NOMO-1 treated with dmso at 0.1 percent for 144 hours (cell line): ENCODE data around the gene FBLN5.
"Not testable (repeated sequence)": the region's sequence is repeated elsewhere in the genome, so short reads cannot be mapped to it uniquely, and the experiment has no call there.

Source experiments
- DNase-seq: peaks from one replicate; lab custom pipeline; 2025; ENCODE audit not compliant: unreplicated experiment; lab: John Stamatoyannopoulos, UW

The FBLN5 gene

GRCh38 chr14:91886961-91887360 lies 60.5 kb downstream of the FBLN5 start:
- DNase-seq, result no peak

GRCh38 chr14:91885839-91886238 lies 61.7 kb downstream of the FBLN5 start:
- DNase-seq, result no peak

DNA sequence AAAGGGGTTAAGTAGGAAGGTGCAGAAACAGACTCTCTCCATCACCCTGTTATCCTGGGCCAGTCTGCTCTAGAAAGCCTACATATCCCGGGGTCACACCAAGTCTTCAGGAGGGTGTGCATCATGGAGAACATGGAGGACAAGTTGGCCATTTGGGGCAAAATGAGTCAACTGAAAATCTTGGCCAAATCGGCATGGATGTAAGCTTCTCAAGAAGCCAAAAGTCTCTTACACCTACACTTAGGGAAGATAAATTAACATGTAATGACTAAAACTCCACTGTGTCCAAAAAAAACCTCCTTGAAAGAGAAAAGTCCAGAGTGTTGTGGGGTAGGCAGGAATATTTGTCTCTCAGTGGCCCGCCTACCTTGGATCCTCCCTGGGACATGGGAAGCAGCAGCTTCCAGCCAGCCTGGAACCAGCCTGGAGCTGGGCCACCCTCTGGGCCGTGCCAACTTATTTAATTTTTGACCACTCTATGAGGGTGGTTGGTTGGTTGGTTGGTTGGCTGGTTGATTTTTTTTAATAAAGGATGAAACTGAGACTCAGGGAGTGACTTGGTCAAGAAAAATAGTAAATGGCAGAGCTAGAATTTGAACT lies 62.3 kb downstream of the FBLN5 start:
- DNase-seq, result no peak

DNA sequence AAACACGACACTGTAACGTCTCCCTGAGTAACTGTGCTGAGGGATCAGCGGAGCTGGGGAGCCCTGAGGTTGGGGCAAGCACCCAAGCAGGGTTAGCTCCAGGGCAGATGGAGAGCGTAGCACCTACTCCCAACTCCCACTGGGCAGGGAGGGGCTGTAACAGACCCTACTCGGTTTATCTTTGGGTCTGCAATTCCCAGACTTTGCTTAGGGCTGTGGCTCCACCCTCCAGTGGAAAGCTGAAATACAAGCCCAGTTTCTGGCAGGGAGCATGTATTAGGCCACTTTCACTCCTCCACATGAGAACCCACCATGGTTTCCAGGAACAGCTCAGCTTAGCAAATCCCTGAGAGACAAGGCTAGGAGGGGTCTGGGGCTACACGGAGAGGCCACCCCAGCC lies 62.8 kb downstream of the FBLN5 start:
- no peak for DNase-seq

GRCh38 chr14:91883753-91884152 lies 63.7 kb downstream of the FBLN5 start:
- no peak for DNase-seq

DNA sequence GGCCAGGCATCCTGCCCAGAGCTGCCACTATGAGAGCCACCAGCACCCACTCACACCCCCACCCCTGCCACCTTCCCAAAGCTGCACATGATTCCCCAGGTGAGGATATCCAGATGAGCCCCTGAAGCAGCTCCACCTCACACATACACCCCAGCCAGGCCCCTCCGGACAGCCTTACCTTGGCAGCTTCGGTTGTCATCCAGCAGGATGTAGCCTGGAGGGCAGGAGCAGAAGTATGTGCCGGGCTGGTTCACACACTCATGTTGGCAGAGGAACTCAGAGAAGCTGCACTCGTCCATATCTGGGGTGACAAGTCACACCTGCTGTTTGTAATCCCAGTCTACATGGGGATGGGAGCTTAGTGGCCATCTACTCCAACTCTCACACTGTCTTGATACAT lies 64.7 kb downstream of the FBLN5 start:
- DNase-seq, result no peak

- DNase-seq, result no peak
These were observed 65.1 kb downstream of the FBLN5 start for GRCh38 chr14:91882369-91882768.

DNA sequence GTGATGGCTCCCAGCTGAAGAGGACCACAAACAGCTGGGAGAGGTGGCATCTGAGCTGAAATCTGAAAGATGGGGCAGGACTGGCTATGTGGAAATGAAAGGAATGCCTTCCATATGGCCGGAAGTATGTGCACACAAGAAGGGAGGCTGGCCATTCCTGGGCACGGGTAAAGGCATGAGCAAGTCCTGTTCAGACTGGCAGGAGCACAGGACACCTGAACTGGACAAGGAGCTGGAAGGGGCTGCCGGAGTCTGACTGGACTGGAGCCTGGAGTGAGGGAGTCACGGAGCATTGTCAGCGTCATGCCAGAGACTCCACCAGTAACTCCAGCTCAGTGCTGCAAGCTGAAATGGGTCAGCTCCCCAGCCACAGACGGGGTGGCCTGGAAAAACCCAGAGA lies 68.3 kb downstream of the FBLN5 start:
- DNase-seq, result no peak

GRCh38 chr14:91878274-91878673 lies 69.2 kb downstream of the FBLN5 start:
- no peak for DNase-seq

GRCh38 chr14:91877376-91877915 lies 70.0 kb downstream of the FBLN5 start:
- no peak for DNase-seq

GRCh38 chr14:91876492-91876891 lies 71.0 kb downstream of the FBLN5 start:
- no peak for DNase-seq

- DNase-seq, result no peak
These were observed 71.8 kb downstream of the FBLN5 start for GRCh38 chr14:91875525-91876286.

DNA sequence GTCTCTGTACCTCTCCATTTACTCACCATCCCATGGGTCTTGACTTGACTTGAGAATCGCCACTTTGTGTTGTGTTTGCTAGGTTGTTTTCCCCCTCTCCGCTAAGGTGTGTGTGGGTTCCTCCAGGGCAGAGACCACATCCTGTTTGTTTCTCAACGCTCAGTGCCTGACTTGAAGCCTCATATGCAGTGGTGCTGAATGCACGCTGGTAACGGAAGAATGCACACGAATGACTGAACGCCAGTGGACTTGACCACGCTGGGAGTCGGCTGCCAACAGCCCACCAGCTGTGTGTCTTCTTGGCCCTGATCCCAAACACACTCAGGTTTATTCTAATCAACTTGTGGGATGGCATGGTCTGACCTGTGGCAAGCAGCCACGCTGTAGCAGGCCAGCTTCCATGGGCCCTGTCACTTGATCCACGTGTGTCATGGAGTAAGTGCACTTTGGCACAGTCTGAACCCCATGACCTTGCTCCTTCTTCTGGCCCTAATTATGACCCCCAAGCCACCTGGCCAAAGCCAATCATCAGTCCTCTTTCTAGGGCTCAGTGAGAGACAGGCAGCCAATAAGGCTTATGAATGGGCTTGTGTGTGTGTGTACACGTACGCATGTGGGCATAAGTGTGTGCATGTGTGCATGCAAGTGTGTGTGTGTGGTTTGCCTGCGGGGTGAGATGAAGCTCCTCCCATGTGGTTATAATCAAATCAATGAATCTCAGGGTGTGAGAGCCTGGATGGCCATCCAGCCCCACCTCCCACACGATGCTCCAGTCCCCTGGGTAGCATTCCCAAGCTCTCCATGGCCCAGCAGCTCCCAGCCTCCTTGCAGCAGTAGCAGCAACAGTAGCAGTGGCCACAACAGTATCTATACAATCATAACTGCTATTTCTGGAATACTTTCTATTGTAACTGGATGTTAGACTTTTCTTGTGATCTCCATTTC lies 73.8 kb downstream of the FBLN5 start:
- DNase-seq, result no peak

DNA sequence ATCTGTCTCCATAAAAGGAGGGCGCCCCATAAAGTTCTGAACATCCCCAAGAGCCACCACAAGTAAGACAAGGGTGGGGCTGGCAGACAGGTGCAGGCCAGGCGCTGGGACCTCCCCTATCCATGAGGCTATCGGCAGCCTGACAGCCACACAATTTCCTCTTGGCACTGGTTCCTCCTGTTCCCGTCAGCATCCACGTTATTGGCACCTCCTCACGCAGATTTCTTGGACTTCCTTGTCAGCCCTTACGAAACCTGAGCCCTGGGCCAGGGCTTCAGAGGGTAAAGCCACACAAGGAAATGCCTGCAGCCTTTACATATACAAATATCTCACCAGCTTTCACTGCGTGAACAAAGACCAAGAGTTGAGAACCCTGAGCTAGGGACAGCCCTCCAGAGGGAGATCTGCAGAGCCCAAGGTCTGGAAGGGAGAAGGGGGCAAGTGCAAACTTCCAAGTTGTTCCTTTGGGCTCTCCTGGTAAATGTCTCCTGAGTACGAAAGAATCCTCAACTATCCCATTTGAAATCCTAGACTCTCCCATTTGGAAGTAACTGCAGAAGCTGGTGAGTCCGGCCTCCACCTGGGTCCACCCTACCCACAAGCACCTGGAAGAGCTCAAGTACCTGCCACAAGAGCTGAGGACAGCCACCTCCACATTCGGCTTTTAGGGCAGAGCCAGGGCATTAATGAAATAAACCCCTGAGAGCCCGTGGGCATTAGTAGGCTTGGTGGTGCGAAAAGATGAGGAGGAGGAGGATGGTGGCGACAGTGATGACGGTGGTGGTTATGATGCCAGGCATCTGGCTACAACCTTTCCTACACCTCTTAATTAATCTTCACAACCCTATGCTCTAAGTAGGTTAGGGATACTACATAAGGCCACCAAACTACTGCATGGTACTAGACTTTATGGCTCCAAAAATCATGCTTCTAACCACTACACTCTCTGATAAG lies 74.7 kb downstream of the FBLN5 start:
- DNase-seq, result peak; percentile 54

DNA sequence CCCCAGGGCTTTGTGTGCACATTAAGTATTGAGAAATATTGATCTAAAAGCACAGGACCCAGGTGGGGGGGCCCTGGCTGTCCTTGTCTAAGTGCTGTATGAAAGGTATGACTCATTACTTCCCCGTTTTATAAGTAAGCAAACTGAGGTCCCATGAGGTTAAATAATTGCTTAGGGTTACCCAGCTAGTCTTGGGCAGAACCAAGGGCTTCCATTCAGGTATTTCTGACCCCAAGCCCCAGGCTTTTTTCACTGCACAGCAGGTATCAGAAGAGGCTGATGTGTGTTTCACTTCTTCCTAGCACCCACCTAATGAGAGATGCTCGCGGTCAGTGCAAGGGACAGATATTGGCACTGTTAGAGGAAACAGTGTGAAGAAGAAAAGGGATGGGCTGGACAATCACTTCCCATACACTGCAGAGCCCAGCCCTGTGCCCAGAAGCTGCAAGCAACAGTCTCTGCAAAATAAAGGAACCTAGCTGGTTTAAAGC lies 75.4 kb downstream of the FBLN5 start:
- DNase-seq, result peak; percentile 21

GRCh38 chr14:91871401-91871800 lies 76.1 kb downstream of the FBLN5 start:
- not testable (repeated sequence) for DNase-seq

DNA sequence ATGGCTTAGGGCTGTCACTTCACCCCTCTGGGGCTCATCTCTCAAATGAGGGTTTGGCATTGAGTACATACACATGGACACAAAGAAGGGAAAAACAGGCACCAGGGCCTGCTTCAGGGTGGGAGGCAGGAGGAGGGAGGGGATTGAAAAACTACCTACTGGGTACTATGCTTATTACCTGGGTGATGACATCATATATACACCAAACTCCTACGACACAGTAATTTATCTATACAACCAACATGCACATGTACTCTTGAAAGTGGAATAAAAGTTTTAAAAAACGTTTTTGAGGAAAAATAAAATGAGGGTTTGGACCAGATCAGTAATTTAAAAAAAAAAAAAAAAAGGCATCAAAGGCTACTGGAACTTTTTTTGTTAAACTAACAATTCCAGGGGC lies 76.6 kb downstream of the FBLN5 start:
- DNase-seq, result no peak

DNA sequence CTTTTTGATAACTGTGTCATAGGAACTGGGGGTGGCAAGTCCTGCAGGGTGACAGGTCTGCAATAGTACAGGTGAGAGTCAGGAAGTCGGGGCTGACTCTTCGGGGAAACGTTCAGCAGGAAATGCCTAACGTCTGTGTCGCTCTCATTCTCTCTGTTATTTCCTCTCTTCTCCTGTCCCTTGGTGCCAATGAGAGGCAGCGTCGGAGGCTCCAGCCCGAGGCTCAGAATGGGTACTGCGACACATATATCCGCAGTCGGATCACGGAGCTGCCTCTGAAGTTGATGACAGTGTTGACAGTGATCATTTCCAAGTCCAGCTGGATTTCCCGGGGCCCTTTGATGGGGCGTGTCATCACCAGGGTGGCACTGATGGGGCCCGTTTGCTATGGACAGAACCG lies 77.5 kb downstream of the FBLN5 start:
- DNase-seq, result no peak

- DNase-seq, result no peak
These were observed 77.9 kb downstream of the FBLN5 start for GRCh38 chr14:91869556-91869955.

DNA sequence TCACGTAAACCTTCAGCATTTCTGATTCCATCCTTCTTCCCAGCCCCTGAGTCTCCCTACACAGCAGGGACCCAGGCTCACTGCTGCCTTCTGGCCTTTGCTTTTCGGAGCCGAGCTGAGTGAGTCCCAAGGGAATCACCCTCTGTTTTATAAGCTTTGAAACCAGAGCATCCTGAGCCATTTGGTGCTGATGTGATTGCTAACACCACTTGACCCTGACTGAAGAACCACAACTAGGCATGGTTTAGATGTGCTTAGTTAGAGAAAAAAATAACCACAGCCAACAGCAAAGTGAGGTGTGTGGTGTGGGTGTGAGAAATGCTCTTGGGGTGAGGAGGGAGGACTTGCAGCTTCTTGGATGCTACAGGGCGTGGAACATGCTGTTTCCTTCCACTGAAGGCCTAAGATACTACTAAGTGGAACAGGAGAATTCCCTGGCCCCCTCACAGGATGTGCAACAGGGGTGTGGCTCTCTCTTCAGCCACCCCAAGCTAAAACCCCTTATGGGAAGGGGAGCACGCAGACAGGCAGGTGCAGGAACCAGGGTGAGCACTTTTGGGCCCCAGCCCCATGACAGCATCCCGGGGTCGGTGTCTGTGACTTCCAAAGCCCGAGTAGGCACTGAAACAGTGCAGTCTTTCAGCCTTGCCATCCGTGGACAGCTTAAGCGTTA lies 80.0 kb downstream of the FBLN5 start, which contains the start of gene TC2N:
TSS of gene TC2N (minus strand) at position 221 of the 673 bp plus-strand sequence. CDS start 53,767 bp downstream, outside the sequence.
- no peak for DNase-seq
